Neural progenitor cell (in vitro differentiated cells): Measurements from ENCODE around the gene TMEM229B.

Source experiments
- CTCF ChIP-seq: fragments of 200-600 bp; sonication (generic); IDR thresholded peaks from 2 replicates; pipeline ENCODE4 v1.5.1; 2017; ENCODE audit warnings: antibody characterized with exemption, mild to moderate bottlenecking
- EZH2 ChIP-seq: fragments of 200-600 bp; sonication (generic); IDR thresholded peaks from 2 replicates; pipeline ENCODE4 v1.6.1; 2017; ENCODE audit warnings: antibody characterized with exemption, mild to moderate bottlenecking, moderate library complexity
- EZH2phosphoT487 ChIP-seq: fragments of 200-600 bp; sonication (generic); IDR thresholded peaks from 2 replicates; pipeline ENCODE4 v1.6.1; 2017; ENCODE audit warnings: antibody characterized with exemption

GRCh38 chr14:67428501-67429031 is 60.0 kb downstream of the TMEM229B start:
- TF ChIP-seq EZH2 = no peak
- TF ChIP-seq CTCF = no peak
- no peak for TF ChIP-seq EZH2phosphoT487
